GM23248 (cell line): ENCODE data around the gene SGMS1.

Experiments used
- EZH2 ChIP-seq: fragments of 200-600 bp; sonication (generic); IDR thresholded peaks from 2 replicates; pipeline ENCODE4 v1.6.1; 2018; ENCODE audit warnings: antibody characterized with exemption, mild to moderate bottlenecking; ENCODE audit not compliant: insufficient read depth, poor library complexity, severe bottlenecking
- EZH2phosphoT487 ChIP-seq: fragments of 200-600 bp; sonication (generic); IDR thresholded peaks from 2 replicates; pipeline ENCODE4 v1.6.1; 2018; ENCODE audit warnings: antibody characterized with exemption, moderate library complexity, mild to moderate bottlenecking, low read depth; ENCODE audit not compliant: insufficient read depth

DNA sequence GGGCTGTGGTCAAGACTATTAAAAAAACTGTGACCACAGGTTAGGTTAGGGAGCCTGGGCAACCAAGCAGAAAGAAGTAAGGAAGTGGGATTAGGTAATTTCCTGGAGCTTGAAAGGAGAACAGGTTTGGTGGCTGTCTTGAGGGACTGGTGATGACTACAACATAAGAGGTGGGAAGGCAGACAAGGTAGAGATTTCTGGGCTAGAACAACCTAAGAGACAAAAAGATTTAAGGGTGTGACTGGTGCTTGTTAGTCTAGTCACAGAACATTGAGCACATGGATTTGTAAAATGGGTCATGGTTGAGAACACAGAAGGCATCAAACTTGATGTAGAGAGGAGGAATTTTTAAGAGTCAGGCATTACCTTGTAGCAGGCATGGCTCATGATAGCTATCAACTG, 248.7 kb downstream of the SGMS1 start:
- TF ChIP-seq EZH2phosphoT487 = no peak
- TF ChIP-seq EZH2 = no peak
